ENCODE measurements around the gene DPF3. TPM values are rescaled to one million over a fixed set of nuclear protein-coding genes. Genes with fewer than 3 reads are reported as not detected.

The DPF3 gene
- total RNA-seq, 1 donor from 2014 or later, result 0.90 TPM

GRCh38 chr14:72801836-72802587 is 91.9 kb downstream of the DPF3 start:
- no peak overlapping the region for H3K4me3 ChIP-seq
- DNase-seq, result no peak
- no peak overlapping the region for H3K27ac ChIP-seq

GRCh38 chr14:72801381-72801812 is 92.5 kb downstream of the DPF3 start:
- no peak for ATAC-seq
- Histone ChIP-seq H3K36me3 (no peaks in the 10 kb centered on the region), H3K27ac (no peak overlapping the region), H3K4me1 (no peaks in the 10 kb centered on the region), H3K9me3 (no peaks in the 10 kb centered on the region), H3K4me3 (no peak overlapping the region), H3K27me3 (no peaks in the 10 kb centered on the region)
- no peak for TF ChIP-seq CTCF (IDR thresholded peaks at IDR 0.05)
- DNase-seq, result no peak
- intact Hi-C loops (cut with DNase I), result no loop called here

More at GRCh38 chr14:72801836-72802587, 91.9 kb downstream of the DPF3 start:
- no peak for ATAC-seq
- Histone ChIP-seq H3K4me1 (no peaks in the 10 kb centered on the region), H3K9me3 (no peaks in the 10 kb centered on the region), H3K27me3 (no peaks in the 10 kb centered on the region), H3K36me3 (no peaks in the 10 kb centered on the region)
- TF ChIP-seq CTCF (IDR thresholded peaks at IDR 0.05), result no peak
- intact Hi-C loops (cut with DNase I), result no loop called here

- intact Hi-C loops (cut with DNase I), result no loop called here
- H3K27me3 ChIP-seq, result no peaks in the 10 kb centered on the region
- H3K4me1 ChIP-seq, result no peaks in the 10 kb centered on the region
- no peak overlapping the region for H3K4me3 ChIP-seq
- no peaks in the 10 kb centered on the region for H3K36me3 ChIP-seq
- no peak for TF ChIP-seq CTCF (IDR thresholded peaks at IDR 0.05)
- ATAC-seq (no peak), DNase-seq (no peak)
- H3K9me3 ChIP-seq, result no peaks in the 10 kb centered on the region
- H3K27ac ChIP-seq, result no peak overlapping the region
Measured at GRCh38 chr14:72800848-72801370, 93.0 kb downstream of the DPF3 start.

- Histone ChIP-seq H3K27me3 (no peaks in the 10 kb centered on the region), H3K9me3 (no peaks in the 10 kb centered on the region), H3K4me3 (no peak overlapping the region), H3K4me1 (no peaks in the 10 kb centered on the region), H3K36me3 (no peaks in the 10 kb centered on the region), H3K27ac (no peak overlapping the region)
- no peak for DNase-seq
- intact Hi-C loops (cut with DNase I), result no loop called here
- ATAC-seq, result no peak
- TF ChIP-seq CTCF (IDR thresholded peaks at IDR 0.05), result no peak
Measured at GRCh38 chr14:72800296-72800695, 93.6 kb downstream of the DPF3 start.

GRCh38 chr14:72796935-72797334 is 97.0 kb downstream of the DPF3 start:
- Histone ChIP-seq H3K27me3 (no peaks in the 10 kb centered on the region), H3K4me3 (no peak overlapping the region), H3K27ac (no peak overlapping the region), H3K36me3 (no peaks in the 10 kb centered on the region), H3K4me1 (no peaks in the 10 kb centered on the region), H3K9me3 (no peaks in the 10 kb centered on the region)
- TF ChIP-seq CTCF (IDR thresholded peaks at IDR 0.05), result no peak
- no peak for DNase-seq
- no peak for ATAC-seq
- intact Hi-C loops (cut with DNase I), result no loop called here

Data from upper lobe of right lung (tissue), 1 donor.